Motor neuron (in vitro differentiated cells): ENCODE results near the gene KLF15. TPM values are rescaled to one million over a fixed set of nuclear protein-coding genes. Genes with fewer than 3 reads are reported as not detected.

Experiments
- ATAC-seq, 8 experiments: fragments of 200-7000 bp; cut with Tn5 transposase; replicated peaks in 6 of 8; 2 replicates each; pipeline ENCODE4 v1.8.0; 2021; ENCODE audit warnings: mild to moderate bottlenecking in 8 of 8, moderate library complexity in 8 of 8
- H3K27ac ChIP-seq, 2 donors: fragments of 250-450 bp; sonication (Bioruptor Pico); 2 replicates each; pipeline ENCODE4 v1.9.0; 2021; ENCODE audit warnings: antibody characterized with exemption in 2 of 2, mild to moderate bottlenecking in 2 of 2, moderate library complexity in 1 of 2
- H3K4me1 ChIP-seq, 2 donors: fragments of 250-450 bp; sonication (Bioruptor Pico); replicated peaks in 1 of 2; 2 replicates each; pipeline ENCODE4 v1.6.1; 2021; ENCODE audit warnings: antibody characterized with exemption in 2 of 2, mild to moderate bottlenecking in 2 of 2, moderate library complexity in 1 of 2
- H3K4me3 ChIP-seq, 5 donors: fragments of 250-450 bp; sonication (Bioruptor Pico); 2 replicates each; pipeline ENCODE4 v1.9.0; 2021; ENCODE audit warnings: antibody characterized with exemption in 5 of 5, mild to moderate bottlenecking in 5 of 5, moderate library complexity in 4 of 5
- WGBS, 10 experiments: fragments of 450-650 bp; shearing (Covaris generic); methylation state at CpG; one replicate each; pipeline ENCODE4 v1.0.0; 2022; 5-methylcytosine and 5-hydroxymethylcytosine counted together
- in situ Hi-C, 9 experiments: fragments of 400-800 bp; cut with MboI; loops; one replicate each; pipeline ENCODE4 v1.15.0; 2021; ENCODE audit warnings: low sequenced_read_pairs in 9 of 9, low pct_unique_long_range_greater_than_20kb in 2 of 9; ENCODE audit not compliant: unreplicated experiment in 9 of 9
- total RNA-seq, 8 experiments: library from RNA; unstranded; fragments of 300-600 nt; gene quantifications; 2 replicates each; pipeline versions ENCODE4 v1.2.3 to v1.2.4, GENCODE V29; 2022

Gene KLF15
- total RNA-seq, 8 experiments from 2014 or later: 1.6 to 4.7 (median 2.9) TPM

- peaks cover 8 to 13% of the 10 kb centered on the region in 2 donors for H3K4me1 ChIP-seq
- no peak overlapping the region for H3K4me3 ChIP-seq
- 83 to 100% (median 100%) methylated on average over 1 to 3 of the region's 6 CpGs; no CpG with 5 or more reads in 5 of the 10 experiments for WGBS, 10 experiments
- ATAC-seq: no peak
- in situ Hi-C loops: loop anchor here in 7 of 9 experiments (25.0 kb wide), 2 partner anchors 159 to 259 kb away; no protein-coding TSS in a partner anchor
- H3K27ac ChIP-seq: no peak overlapping the region
Measured at GRCh38 chr3:126395846-126396513, 38.8 kb upstream of the KLF15 start.

- in situ Hi-C loops: loop anchor here in 8 of 9 experiments (5.0 to 25.0 kb wide), 3 partner anchors 148 to 258 kb away; no protein-coding TSS in a partner anchor
- peak; percentile 23 to 66 (median 62) for ATAC-seq
- Histone ChIP-seq H3K4me1 (peaks cover 8 to 13% of the 10 kb centered on the region in 2 donors), H3K27ac (no peak overlapping the region), H3K4me3 (peak overlapping the region in 4 of 5 donors; percentile 4 to 25 (median 16))
- 44 to 100% (median 47%) methylated on average over 1 to 6 of the region's 30 CpGs; no CpG with 5 or more reads in 7 of the 10 experiments for WGBS, 10 experiments
Measured at GRCh38 chr3:126394977-126395321, 37.7 kb upstream of the KLF15 start.

GRCh38 chr3:126394179-126394976 lies 37.2 kb upstream of the KLF15 start, which contains the start of gene CFAP100:
Gene CFAP100, plus strand, starts transcription at chr3:126394909. Its CDS starts 1,092 bp downstream, at chr3:126396001.
- WGBS, 10 experiments: 40 to 93% (median 70%) methylated on average over 1 to 17 of the region's 43 CpGs; no CpG with 5 or more reads in 1 of the 10 experiments
- Histone ChIP-seq H3K4me3 (peak within 1 kb of the TSS in 4 of 5 donors; percentile 4 to 25 (median 16)), H3K27ac (no peak within 1 kb of the TSS), H3K4me1 (peaks cover 8 to 13% of the 10 kb centered on the region in 2 donors)
- ATAC-seq: peak; percentile 83 to 99 (median 97)
- in situ Hi-C loops: loop anchor here in 8 of 9 experiments (5.0 to 25.0 kb wide), 3 partner anchors 147 to 257 kb away; no protein-coding TSS in a partner anchor

GRCh38 chr3:126393563-126393962 lies 36.4 kb upstream of the KLF15 start:
- Histone ChIP-seq H3K4me1 (peaks cover 8 to 18% of the 10 kb centered on the region in 2 donors), H3K27ac (no peak overlapping the region), H3K4me3 (no peak overlapping the region)
- WGBS, 10 experiments: 33 to 100% (median 93%) methylated on average over 1 to 4 of the region's 4 CpGs; no CpG with 5 or more reads in 4 of the 10 experiments
- in situ Hi-C loops: loop anchor here in 8 of 9 experiments (5.0 to 25.0 kb wide), 3 partner anchors 146 to 256 kb away; no protein-coding TSS in a partner anchor
- no peak for ATAC-seq

- in situ Hi-C loops: loop anchor here in 8 of 9 experiments (5.0 to 25.0 kb wide), 3 partner anchors 145 to 255 kb away; no protein-coding TSS in a partner anchor
- H3K4me3 ChIP-seq: no peak overlapping the region
- H3K4me1 ChIP-seq: peaks cover 8 to 18% of the 10 kb centered on the region in 2 donors
- 19 to 93% (median 56%) methylated on average over 1 to 7 of the region's 12 CpGs; no CpG with 5 or more reads in 4 of the 10 experiments for whole genome bisulfite sequencing, 10 experiments
- no peak for ATAC-seq
- no peak overlapping the region for H3K27ac ChIP-seq
Measured at GRCh38 chr3:126392246-126392645, 35.0 kb upstream of the KLF15 start.

- in situ Hi-C loops: loop anchor here in 8 of 9 experiments (5.0 to 25.0 kb wide), 3 partner anchors 144 to 254 kb away; no protein-coding TSS in a partner anchor
- ATAC-seq: no peak
- Histone ChIP-seq H3K4me3 (no peak overlapping the region), H3K27ac (no peak overlapping the region), H3K4me1 (peaks cover 8 to 18% of the 10 kb centered on the region in 2 donors)
- 0 to 71% methylated on average over 1 of the region's 1 CpG; no CpG with 5 or more reads in 8 of the 10 experiments for WGBS, 10 experiments
Measured at GRCh38 chr3:126391631-126392030, 34.4 kb upstream of the KLF15 start.

DNA sequence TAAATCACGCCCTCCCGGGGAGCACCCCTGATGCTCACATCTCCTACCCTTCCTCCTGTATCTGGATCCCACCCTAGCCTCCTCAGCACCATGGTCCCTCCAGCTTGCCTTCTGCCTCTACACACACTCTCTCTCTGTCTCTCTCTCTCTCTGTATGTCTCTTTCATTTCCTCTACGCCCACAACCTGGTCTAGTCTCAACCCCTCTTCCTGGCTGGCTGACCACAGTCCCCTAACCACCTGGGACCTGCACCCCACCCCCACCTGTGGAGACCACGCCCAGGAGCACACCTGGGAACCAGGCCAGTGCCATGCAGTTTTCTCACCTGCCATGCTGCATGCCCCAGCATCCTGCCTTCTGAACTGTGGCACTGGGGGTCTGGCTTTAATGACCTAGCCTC lies 33.5 kb upstream of the KLF15 start:
- in situ Hi-C loops: loop anchor here in 8 of 9 experiments (5.0 to 25.0 kb wide), 3 partner anchors 143 to 253 kb away; no protein-coding TSS in a partner anchor
- no peak for ATAC-seq
- Histone ChIP-seq H3K27ac (no peak overlapping the region), H3K4me1 (peaks cover 8 to 18% of the 10 kb centered on the region in 2 donors), H3K4me3 (no peak overlapping the region)
- 24 to 92% (median 75%) methylated on average over 2 to 4 of the region's 4 CpGs; no CpG with 5 or more reads in 6 of the 10 experiments for WGBS, 10 experiments

GRCh38 chr3:126390201-126390600 lies 33.0 kb upstream of the KLF15 start:
- Histone ChIP-seq H3K4me3 (no peak overlapping the region), H3K4me1 (peaks cover 8 to 17% of the 10 kb centered on the region in 2 donors), H3K27ac (no peak overlapping the region)
- in situ Hi-C loops: loop anchor here in 8 of 9 experiments (5.0 to 25.0 kb wide), 3 partner anchors 143 to 253 kb away; no protein-coding TSS in a partner anchor
- 82 to 100% (median 97%) methylated on average over 1 to 11 of the region's 15 CpGs; no CpG with 5 or more reads in 3 of the 10 experiments for WGBS, 10 experiments
- ATAC-seq: no peak

GRCh38 chr3:126389794-126390146 lies 32.6 kb upstream of the KLF15 start:
- in situ Hi-C loops: loop anchor here in 8 of 9 experiments (5.0 to 25.0 kb wide), 4 partner anchors 135 to 252 kb away; no protein-coding TSS in a partner anchor
- Histone ChIP-seq H3K27ac (no peak overlapping the region), H3K4me3 (no peak overlapping the region), H3K4me1 (peaks cover 4 to 12% of the 10 kb centered on the region in 2 donors)
- WGBS, 10 experiments: 46 to 100% (median 80%) methylated on average over 1 to 9 of the region's 17 CpGs; no CpG with 5 or more reads in 5 of the 10 experiments
- ATAC-seq: no peak

GRCh38 chr3:126389112-126389793 lies 32.0 kb upstream of the KLF15 start:
- in situ Hi-C loops: loop anchor here in 7 of 9 experiments (10.0 to 25.0 kb wide), 3 partner anchors 134 to 252 kb away; no protein-coding TSS in a partner anchor
- ATAC-seq: peak; percentile 96 to 99 (median 98)
- peak overlapping the region in 1 of 2 donors; percentile 67 for H3K27ac ChIP-seq
- H3K4me3 ChIP-seq: peak overlapping the region in 4 of 5 donors; percentile 7 to 17 (median 12)
- 0 to 31% (median 2%) methylated on average over 2 to 23 of the region's 58 CpGs; no CpG with 5 or more reads in 4 of the 10 experiments for WGBS, 10 experiments
- H3K4me1 ChIP-seq: peaks cover under 1 to 7% of the 10 kb centered on the region in 2 donors

GRCh38 chr3:126381966-126382365 lies 24.8 kb upstream of the KLF15 start:
- H3K4me1 ChIP-seq: no peaks in the 10 kb centered on the region
- in situ Hi-C loops: loop anchor here in 7 of 9 experiments (10.0 to 25.0 kb wide), 3 partner anchors 127 to 245 kb away; no protein-coding TSS in a partner anchor
- no peak overlapping the region for H3K27ac ChIP-seq
- 0 to 47% (median 19%) methylated on average over 2 of the region's 2 CpGs; no CpG with 5 or more reads in 6 of the 10 experiments for WGBS, 10 experiments
- peak in 1 of 8 experiments; percentile 43 for ATAC-seq
- H3K4me3 ChIP-seq: no peak overlapping the region
